ENCODE measurements around the gene PPP2R2D. TPM values are rescaled to one million over a fixed set of nuclear protein-coding genes. Genes with fewer than 3 reads are reported as not detected.
"Not testable (repeated sequence)": the region's sequence is repeated elsewhere in the genome, so short reads cannot be mapped to it uniquely, and the experiment has no call there.

The PPP2R2D gene
- total RNA-seq, 4 donors from 2014 or later = 23.9 to 48.6 (median 36.7) TPM

DNA sequence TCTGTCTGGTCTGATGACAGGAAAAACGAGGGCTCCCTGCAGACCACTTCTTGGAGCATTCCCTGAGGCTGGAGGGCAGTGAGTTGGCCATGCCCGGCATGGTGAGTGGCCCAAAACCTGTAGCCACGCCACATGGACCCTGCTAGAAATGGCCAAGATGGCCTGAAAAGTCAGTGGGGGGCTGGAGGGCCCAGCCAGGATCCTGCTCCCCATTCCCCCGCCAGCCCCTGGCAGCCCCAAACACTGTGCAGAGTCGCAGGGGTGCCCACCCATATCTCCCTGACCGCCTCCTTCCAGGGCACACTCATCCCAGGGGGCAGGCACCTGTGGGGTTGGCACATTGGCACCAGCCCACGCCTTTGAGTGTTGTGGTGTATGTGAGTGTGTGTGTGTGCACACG, 18.7 kb upstream of the PPP2R2D start:
- intact Hi-C loops (cut with DNase I; ENCODE audit: low total_unique reads) = loop anchor here (10.0 kb wide), 1 partner anchor 253 kb away; no protein-coding TSS in a partner anchor
- TF ChIP-seq, protein P1, sequence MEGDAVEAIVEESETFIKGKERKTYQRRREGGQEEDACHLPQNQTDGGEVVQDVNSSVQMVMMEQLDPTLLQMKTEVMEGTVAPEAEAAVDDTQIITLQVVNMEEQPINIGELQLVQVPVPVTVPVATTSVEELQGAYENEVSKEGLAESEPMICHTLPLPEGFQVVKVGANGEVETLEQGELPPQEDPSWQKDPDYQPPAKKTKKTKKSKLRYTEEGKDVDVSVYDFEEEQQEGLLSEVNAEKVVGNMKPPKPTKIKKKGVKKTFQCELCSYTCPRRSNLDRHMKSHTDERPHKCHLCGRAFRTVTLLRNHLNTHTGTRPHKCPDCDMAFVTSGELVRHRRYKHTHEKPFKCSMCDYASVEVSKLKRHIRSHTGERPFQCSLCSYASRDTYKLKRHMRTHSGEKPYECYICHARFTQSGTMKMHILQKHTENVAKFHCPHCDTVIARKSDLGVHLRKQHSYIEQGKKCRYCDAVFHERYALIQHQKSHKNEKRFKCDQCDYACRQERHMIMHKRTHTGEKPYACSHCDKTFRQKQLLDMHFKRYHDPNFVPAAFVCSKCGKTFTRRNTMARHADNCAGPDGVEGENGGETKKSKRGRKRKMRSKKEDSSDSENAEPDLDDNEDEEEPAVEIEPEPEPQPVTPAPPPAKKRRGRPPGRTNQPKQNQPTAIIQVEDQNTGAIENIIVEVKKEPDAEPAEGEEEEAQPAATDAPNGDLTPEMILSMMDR (IDR thresholded peaks at IDR 0.05) = no peak
- TF ChIP-seq POLR2A (IDR thresholded peaks at IDR 0.05) = no peak
- no peak for DNase-seq (ENCODE audit: low spot score in 2 of 2)
- no peak overlapping the region for H3K4me3 ChIP-seq (ENCODE audit: low read depth, poor library complexity, severe bottlenecking)
- WGBS, 2 donors = 91 to 98% methylated on average over 5 to 7 of the region's 8 CpGs

DNA sequence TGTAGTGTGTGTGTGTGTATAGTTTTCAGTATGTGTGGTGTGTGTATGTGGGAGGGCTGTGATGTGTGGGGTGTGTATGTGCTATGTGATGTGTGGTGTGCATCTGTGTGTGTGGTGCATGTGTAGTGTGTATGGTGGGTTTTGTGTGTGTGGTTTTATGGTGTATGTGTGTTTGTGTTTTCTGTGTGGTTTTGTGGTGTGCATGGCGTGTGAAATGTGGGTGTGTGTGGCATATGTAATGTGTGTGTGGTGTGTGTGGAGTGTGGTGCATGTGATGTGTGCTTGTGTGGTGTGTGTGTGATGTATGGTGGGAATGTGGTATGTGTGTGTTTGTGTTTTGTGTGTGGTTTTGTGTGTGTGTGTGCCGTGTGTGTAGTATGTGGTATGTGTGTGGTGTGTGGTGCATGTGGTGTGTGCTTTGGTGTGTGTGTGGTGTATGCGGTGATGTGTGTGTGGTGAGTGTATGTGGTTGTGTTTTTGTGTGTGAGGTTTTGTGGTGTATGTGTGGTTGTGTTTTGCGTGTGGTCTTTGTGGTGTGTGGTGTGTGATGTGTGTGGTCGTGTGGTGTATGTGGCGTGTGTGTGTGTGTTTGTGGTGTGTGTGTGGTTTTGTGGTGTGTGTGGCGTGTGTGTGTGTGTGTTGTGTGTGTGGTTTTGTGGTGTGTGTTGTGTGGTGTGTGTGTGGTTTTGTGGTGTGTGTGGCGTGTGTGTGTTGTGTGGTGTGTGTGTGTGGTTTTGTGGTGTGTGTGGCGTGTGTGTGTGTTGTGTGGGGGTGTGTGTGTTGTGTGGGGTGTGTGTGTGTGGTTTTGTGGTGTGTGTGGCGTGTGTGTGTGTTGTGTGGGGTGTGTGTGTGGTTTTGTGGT, 18.0 kb upstream of the PPP2R2D start:
- no peak for DNase-seq (ENCODE audit: low spot score in 2 of 2)
- H3K4me3 ChIP-seq (ENCODE audit: low read depth, poor library complexity, severe bottlenecking) = no peak overlapping the region
- TF ChIP-seq POLR2A (IDR thresholded peaks at IDR 0.05) = no peak
- TF ChIP-seq, protein P1 (IDR thresholded peaks at IDR 0.05) = peak in 1 of 3 donors; percentile 7
- 83 to 88% methylated on average over 10 of the region's 10 CpGs for WGBS, 2 donors
- intact Hi-C loops (cut with DNase I; ENCODE audit: low total_unique reads) = loop anchor here (10.0 kb wide), 1 partner anchor 252 kb away; no protein-coding TSS in a partner anchor

DNA sequence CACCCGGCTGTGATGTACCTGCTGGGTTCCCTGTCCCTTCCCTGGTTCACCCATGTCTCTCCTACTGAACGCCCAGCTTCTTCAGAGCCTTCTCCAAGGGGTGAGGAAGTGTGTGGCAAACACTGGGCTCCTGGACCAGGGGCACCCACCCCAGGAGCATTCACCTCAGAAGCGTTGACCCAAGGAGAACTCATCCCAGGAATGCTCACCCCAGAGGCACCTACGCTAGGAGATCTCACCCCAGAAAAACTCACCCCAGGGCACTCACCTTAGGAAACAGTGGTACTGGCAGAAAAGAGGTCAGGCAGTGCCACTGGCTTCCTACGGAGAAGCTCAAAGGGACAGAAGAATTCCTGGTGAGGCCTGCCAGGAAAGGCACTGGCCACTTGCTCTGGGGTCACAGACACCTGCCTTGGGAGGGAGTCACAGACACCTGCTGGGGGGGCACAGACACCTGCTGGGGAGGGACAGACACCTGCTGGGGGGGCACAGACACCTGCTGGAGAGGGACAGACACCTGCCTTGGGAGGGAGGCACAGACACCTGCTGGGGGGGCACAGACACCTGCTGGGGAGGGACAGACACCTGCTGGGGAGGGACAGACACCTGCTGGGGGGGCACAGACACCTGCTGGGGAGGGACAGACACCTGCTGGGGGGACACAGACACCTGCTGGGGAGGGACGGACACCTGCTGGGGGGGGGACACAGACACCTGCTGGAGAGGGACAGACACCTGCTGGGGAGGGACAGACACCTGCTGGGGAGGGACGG, 17.0 kb upstream of the PPP2R2D start:
- not testable (repeated sequence) for DNase-seq (ENCODE audit: low spot score in 2 of 2); H3K4me3 ChIP-seq (ENCODE audit: low read depth, poor library complexity, severe bottlenecking)
- 31 to 52% methylated on average over 4 to 7 of the region's 7 CpGs for WGBS, 2 donors
- intact Hi-C loops (cut with DNase I; ENCODE audit: low total_unique reads) = loop anchor here (10.0 kb wide), 1 partner anchor 251 kb away; no protein-coding TSS in a partner anchor

DNA sequence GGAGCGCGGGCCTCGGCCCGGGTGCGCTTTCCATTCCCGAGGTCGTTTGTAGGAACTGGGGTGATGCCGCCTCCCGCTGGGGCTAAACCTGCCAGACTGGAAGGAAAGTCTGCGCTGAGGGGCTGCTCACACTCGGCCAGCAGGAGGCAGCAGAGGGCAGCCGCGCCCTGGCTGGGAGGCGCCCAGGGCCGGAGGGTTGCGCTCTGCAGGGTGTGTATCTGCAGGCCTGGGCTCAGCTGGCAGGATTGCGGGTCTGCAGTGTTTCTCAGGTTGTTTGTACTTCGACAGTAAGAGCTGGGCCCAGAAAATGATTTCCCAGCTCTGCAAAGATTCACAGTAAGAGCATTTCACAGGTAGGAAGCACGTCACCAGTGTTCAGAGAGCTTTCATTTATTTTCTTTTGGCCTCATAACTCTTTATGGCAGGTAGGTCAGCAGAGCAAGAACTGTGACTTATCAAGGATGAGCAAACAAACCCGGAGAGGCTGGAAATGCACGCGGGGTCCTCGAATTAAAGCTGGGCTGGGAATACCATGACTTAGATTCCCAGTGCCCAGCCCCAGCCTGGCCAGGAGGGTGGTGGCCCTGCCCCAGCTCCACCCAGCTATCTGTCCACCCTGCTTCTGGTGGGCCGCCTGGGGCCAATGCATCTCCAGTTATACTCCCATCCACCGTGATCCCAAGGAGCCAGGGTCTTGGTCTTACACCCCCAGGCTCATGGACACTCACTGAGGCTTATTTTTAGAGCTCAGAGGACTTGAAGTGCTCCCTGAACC, 15.2 kb upstream of the PPP2R2D start:
- H3K4me3 ChIP-seq (ENCODE audit: low read depth, poor library complexity, severe bottlenecking) = no peak overlapping the region
- WGBS, 2 donors = 29 to 55% methylated on average over 10 to 21 of the region's 25 CpGs
- intact Hi-C loops (cut with DNase I; ENCODE audit: low total_unique reads) = loop anchor here (10.0 kb wide), 1 partner anchor 249 kb away; no protein-coding TSS in a partner anchor
- TF ChIP-seq POLR2A (IDR thresholded peaks at IDR 0.05) = no peak
- TF ChIP-seq, protein P1 (IDR thresholded peaks at IDR 0.05) = peak in 1 of 3 donors; percentile 77
- DNase-seq (ENCODE audit: low spot score in 2 of 2) = peak; percentile 51 to 93

DNA sequence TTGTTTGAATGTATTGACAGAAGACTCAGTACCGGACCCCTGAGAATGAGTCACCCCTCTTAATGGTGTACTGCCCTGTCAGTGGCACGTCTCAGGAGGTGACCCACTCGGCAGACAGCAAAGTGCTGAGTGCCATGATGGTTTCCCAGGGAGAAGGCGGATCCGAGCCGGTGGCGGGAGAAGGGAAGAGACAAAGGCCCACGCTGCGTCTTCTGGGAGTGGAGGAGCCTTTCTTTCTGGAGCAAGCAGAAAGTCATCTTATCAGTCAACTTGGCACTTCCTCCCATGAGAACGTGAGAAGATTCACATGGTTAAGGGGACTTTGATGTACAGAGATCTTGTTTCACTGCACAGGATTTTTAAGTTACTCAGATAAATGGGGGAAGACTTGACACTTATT, 14.6 kb upstream of the PPP2R2D start:
- no peak for TF ChIP-seq POLR2A (IDR thresholded peaks at IDR 0.05)
- TF ChIP-seq, protein P1 (IDR thresholded peaks at IDR 0.05) = no peak
- 78 to 95% methylated on average over 10 of the region's 10 CpGs for WGBS, 2 donors
- no peak overlapping the region for H3K4me3 ChIP-seq (ENCODE audit: low read depth, poor library complexity, severe bottlenecking)
- intact Hi-C loops (cut with DNase I; ENCODE audit: low total_unique reads) = loop anchor here (10.0 kb wide), 1 partner anchor 249 kb away; no protein-coding TSS in a partner anchor
- no peak for DNase-seq (ENCODE audit: low spot score in 2 of 2)

Data from lower leg skin (tissue), 4 donors.